Transverse colon (tissue), 4 donors: ENCODE data around the gene MAP2K5.

ENCODE experiments used
- CTCF ChIP-seq, 5 experiments: fragments of 200-600 bp in 3 of 5; fragments of 450-650 bp in 2 of 5; sonication (generic) in 3 of 5; IDR thresholded peaks; 1 replicate in 2 of 5; 2 replicates in 3 of 5; pipeline ENCODE4 v1.5.1; 2016 to 2017; ENCODE audit warnings: antibody characterized with exemption in 5 of 5, inconsistent platforms in 3 of 5, mild to moderate bottlenecking in 2 of 5, moderate library complexity in 1 of 5
- EP300 ChIP-seq: sonication (generic); formaldehyde crosslinking; IDR thresholded peaks from one replicate; pipeline ENCODE4 v1.6.1; 2017; ENCODE audit warnings: antibody characterized with exemption, low read depth
- POLR2A ChIP-seq: fragments of 450-650 bp; IDR thresholded peaks from one replicate; pipeline ENCODE4 v1.6.1; 2016; ENCODE audit warnings: antibody characterized with exemption, mild to moderate bottlenecking, moderate library complexity
- POLR2AphosphoS5 ChIP-seq, 3 donors: sonication (generic); formaldehyde crosslinking; IDR thresholded peaks; one replicate each; pipeline ENCODE4 v1.6.1; 2016; ENCODE audit warnings: antibody characterized with exemption in 3 of 3

DNA sequence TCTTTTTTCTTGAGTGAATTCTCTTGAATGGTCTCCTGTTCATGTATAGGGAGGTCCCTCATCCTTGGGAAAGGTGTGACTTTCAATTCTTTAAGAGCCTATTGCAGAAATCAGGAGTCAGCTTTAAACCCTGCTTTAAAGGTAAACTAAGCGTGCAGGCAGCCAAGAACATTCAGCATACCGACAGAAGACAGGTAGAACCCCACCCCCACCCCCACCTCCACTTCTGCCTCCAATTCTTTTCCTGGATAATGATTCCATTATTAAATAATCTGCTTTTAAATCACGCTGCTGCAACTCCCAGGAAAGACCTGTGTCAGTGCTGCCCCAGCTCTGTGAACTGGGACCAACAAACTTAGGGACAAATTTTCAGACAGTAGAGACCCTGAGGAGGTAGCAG, 233.5 kb downstream of the MAP2K5 start:
- TF ChIP-seq CTCF (IDR thresholded peaks at IDR 0.05) (no peak), POLR2A (no peak), EP300 (no peak), POLR2AphosphoS5 (IDR thresholded peaks at IDR 0.05) (no peak)
